ENCODE data around the gene WASF1.

WASF1 gene

DNA sequence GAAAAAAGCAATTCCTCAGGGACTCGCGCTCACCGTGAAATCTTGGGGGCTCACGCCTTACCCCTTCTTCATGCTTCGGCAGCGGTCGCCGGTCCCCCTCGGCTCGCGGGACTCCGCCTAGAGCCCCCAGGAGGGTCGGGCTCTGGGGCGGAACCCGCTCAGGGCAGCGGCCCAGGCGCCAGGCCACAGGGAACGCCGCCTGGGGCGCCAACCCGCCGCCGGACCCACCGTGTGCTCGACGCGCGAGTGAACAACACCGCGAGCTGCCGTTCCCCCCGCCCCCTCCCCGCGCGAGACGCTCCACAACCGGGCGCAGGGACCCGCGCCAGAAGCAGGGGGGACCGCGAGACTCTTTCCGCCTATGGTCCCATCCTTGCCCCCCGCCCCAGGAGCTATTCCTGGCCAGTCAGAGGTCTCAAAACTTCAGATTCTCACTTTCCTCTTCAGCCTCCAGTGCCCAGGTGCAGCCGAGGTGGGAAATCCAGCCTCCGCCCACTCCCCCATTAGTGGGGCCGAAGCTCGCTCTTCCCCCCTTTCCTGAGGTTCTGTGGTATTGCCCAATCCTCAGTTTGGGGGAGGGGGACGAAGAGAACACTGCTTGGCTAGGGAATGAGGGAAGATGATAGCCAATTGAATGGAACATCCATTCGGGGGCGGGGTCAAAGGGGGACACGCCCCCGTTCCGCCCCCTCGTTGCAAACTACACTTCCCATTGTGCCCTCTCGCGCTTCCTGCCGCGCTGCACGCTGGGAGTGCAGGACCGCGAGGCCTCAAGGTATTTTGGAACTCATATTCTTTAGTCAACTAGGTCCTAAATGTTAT lies at the start of gene WASF1:
TSS of gene WASF1 (minus strand) at position 265 of the 822 bp plus-strand sequence. CDS start 52,069 bp downstream, outside the sequence.
- Mint-ChIP-seq H3K4me3 (peak within 1 kb of the TSS; percentile 92), H3K27me3 (ENCODE audit: low read depth, poor library complexity) (no peaks in the 10 kb centered on the region), H3K9me3 (no peaks in the 10 kb centered on the region), H3K4me1 (peaks cover 20% of the 10 kb centered on the region), H3K36me3 (ENCODE audit: low read depth) (no peaks in the 10 kb centered on the region), H3K27ac (no peak within 1 kb of the TSS)
- TF ChIP-seq CTCF (IDR thresholded peaks at IDR 0.05): no peak
- DNase-seq: peak; percentile 95

GRCh38 chr6:110226261-110226660 lies 46.8 kb upstream of the WASF1 start:
- peaks cover 6% of the 10 kb centered on the region for H3K4me1 Mint-ChIP-seq
- no peaks in the 10 kb centered on the region for H3K9me3 Mint-ChIP-seq
- TF ChIP-seq CTCF (IDR thresholded peaks at IDR 0.05): no peak
- H3K36me3 Mint-ChIP-seq (ENCODE audit: low read depth): peaks cover 42% of the 10 kb centered on the region
- DNase-seq: no peak
- peaks cover 3% of the 10 kb centered on the region for H3K27me3 Mint-ChIP-seq (ENCODE audit: low read depth, poor library complexity)
- H3K4me3 Mint-ChIP-seq: no peak overlapping the region
- H3K27ac Mint-ChIP-seq: no peak overlapping the region

DNA sequence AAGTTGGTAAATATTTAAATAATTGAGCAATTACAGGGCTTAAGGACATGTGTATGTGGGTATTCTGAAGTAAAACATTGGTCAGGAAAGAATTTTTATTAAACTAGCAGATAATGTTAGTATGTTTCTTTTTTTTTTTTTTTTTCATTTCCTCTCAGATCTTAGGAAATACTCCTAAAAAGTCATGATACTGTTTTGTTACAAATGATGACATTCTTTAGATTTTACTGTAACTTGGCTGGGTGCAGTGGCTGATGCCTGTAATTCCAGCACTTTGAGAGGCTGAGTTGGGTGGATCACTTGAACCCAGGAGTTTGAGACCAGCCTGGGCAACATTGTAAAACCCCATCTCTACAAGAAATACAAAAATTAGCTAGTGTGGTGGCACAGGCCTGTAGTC lies 42.3 kb upstream of the WASF1 start:
- Mint-ChIP-seq H3K27ac (no peak overlapping the region), H3K4me3 (no peak overlapping the region), H3K27me3 (ENCODE audit: low read depth, poor library complexity) (no peaks in the 10 kb centered on the region), H3K9me3 (no peaks in the 10 kb centered on the region), H3K4me1 (peaks cover 6% of the 10 kb centered on the region), H3K36me3 (ENCODE audit: low read depth) (peaks cover 61% of the 10 kb centered on the region)
- DNase-seq: no peak
- TF ChIP-seq CTCF (IDR thresholded peaks at IDR 0.05): no peak

DNA sequence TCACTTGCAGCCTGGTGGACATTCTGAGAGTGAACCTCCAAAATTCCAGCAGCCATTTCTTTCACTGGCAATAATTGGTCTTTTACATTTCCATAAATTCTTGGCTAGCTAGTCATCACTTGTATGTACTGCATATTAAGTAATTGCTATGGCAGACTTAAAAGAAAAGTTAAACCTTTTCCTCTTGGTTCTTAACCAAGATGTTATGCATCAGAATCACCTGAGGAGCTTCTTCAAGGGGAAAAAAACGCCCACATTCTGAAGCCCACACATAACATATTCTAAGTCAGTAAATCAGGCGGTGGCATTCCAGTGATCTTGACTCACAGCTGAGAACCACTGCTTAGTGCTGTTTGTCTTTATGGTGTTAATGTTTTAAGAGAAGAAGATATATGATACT lies 37.8 kb upstream of the WASF1 start:
- H3K27ac Mint-ChIP-seq: no peak overlapping the region
- no peak for DNase-seq
- H3K27me3 Mint-ChIP-seq (ENCODE audit: low read depth, poor library complexity): no peaks in the 10 kb centered on the region
- no peaks in the 10 kb centered on the region for H3K4me1 Mint-ChIP-seq
- H3K36me3 Mint-ChIP-seq (ENCODE audit: low read depth): peaks cover 67% of the 10 kb centered on the region
- H3K9me3 Mint-ChIP-seq: no peaks in the 10 kb centered on the region
- no peak for TF ChIP-seq CTCF (IDR thresholded peaks at IDR 0.05)
- H3K4me3 Mint-ChIP-seq: no peak overlapping the region

DNA sequence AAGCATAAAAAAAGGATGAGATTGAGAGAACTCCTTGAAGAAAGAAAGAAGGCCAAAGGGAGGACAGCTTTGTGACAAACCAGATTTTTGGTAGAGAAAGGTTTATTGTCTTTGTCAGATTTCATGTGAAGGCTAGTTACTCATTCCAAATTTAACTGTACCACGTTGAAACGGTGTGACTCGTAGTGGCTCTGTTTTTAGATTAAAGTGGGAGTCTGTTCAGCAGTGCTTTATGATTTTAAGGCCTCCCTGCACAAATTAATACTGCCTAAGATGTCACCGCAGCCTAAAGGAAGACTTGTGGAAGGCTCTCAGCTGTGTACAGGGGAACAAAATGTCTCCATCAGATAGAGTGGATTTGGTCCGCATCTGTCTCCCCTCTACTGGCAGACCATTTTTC lies 36.7 kb upstream of the WASF1 start:
- DNase-seq: no peak
- no peak for TF ChIP-seq CTCF (IDR thresholded peaks at IDR 0.05)
- Mint-ChIP-seq H3K4me3 (no peak overlapping the region), H3K27ac (no peak overlapping the region), H3K27me3 (ENCODE audit: low read depth, poor library complexity) (no peaks in the 10 kb centered on the region), H3K9me3 (no peaks in the 10 kb centered on the region), H3K4me1 (no peaks in the 10 kb centered on the region), H3K36me3 (ENCODE audit: low read depth) (peaks cover 72% of the 10 kb centered on the region)

DNA sequence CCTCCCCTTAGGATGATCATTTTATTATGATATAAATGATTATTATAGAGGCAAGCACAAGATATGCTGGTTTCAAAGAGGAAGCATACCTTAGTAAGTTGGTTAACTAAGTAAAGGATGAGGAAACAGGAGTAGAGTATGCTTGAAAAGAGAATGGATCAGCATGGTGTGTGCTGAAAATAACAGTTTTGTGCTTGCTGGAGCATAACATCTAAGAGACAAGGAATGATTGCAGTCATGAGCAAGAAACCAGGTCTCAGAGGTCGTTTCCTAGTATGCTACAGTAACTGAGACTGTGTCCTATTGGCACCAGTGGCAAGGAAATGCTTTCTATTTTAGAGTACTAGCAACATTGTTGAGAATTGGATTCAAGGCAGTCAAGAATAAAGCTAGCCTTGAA lies 34.9 kb upstream of the WASF1 start:
- Mint-ChIP-seq H3K27ac (no peak overlapping the region), H3K27me3 (ENCODE audit: low read depth, poor library complexity) (no peaks in the 10 kb centered on the region), H3K4me1 (no peaks in the 10 kb centered on the region), H3K4me3 (no peak overlapping the region), H3K9me3 (no peaks in the 10 kb centered on the region), H3K36me3 (ENCODE audit: low read depth) (peaks cover 67% of the 10 kb centered on the region)
- DNase-seq: no peak
- no peak for TF ChIP-seq CTCF (IDR thresholded peaks at IDR 0.05)
